H4 (cell line): Measurements from ENCODE around the gene HIP1R. TPM values are rescaled to one million over a fixed set of nuclear protein-coding genes. Genes with fewer than 3 reads are reported as not detected.
"Not testable (repeated sequence)": the region's sequence is repeated elsewhere in the genome, so short reads cannot be mapped to it uniquely, and the experiment has no call there.

Experiments
- DNase-seq: peaks from one replicate; pipeline ENCODE4 v3.0.0-alpha.2; 2015; ENCODE audit warnings: low spot score
- total RNA-seq: library from RNA; depleted of rRNA; stranded (reverse); fragments of >200 nt; shearing (Covaris generic); gene quantifications from 2 replicates; pipeline ENCODE4 v1.2.3, GENCODE V29; 2014

Gene HIP1R
- total RNA-seq, 1 experiment from 2014 or later = 25.6 TPM

- DNase-seq = no peak
Observed at GRCh38 chr12:122874081-122874480, 38.8 kb downstream of the HIP1R start.

GRCh38 chr12:122875590-122876220 is 40.4 kb downstream of the HIP1R start:
- DNase-seq = no peak

GRCh38 chr12:122876281-122876680 is 41.0 kb downstream of the HIP1R start:
- DNase-seq = not testable (repeated sequence)

- DNase-seq = no peak
Observed at GRCh38 chr12:122876731-122877130, 41.5 kb downstream of the HIP1R start.

- DNase-seq = no peak
Observed at GRCh38 chr12:122878780-122879612, 43.7 kb downstream of the HIP1R start.

- DNase-seq = no peak
Observed at GRCh38 chr12:122880155-122880667, 45.0 kb downstream of the HIP1R start.

GRCh38 chr12:122880668-122881067 is 45.4 kb downstream of the HIP1R start:
- peak; percentile 41 for DNase-seq

- DNase-seq = no peak
Observed at GRCh38 chr12:122882908-122883558, 47.8 kb downstream of the HIP1R start.

GRCh38 chr12:122884091-122884826 is 49.0 kb downstream of the HIP1R start:
- no peak for DNase-seq

- no peak for DNase-seq
Observed at GRCh38 chr12:122884860-122885259, 49.6 kb downstream of the HIP1R start.

- DNase-seq = no peak
Observed at GRCh38 chr12:122886161-122886560, 50.9 kb downstream of the HIP1R start.

GRCh38 chr12:122886851-122887818 is 51.9 kb downstream of the HIP1R start:
- DNase-seq = peak; percentile 73

- DNase-seq = no peak
Observed at GRCh38 chr12:122887819-122888212, 52.6 kb downstream of the HIP1R start.

- DNase-seq = peak; percentile 57
Observed at GRCh38 chr12:122888232-122888752, 53.0 kb downstream of the HIP1R start.

- DNase-seq = no peak
Observed at GRCh38 chr12:122889761-122890520, 54.7 kb downstream of the HIP1R start.

GRCh38 chr12:122891661-122892525 is 56.6 kb downstream of the HIP1R start:
- peak; percentile 68 for DNase-seq

- not testable (repeated sequence) for DNase-seq
Observed at GRCh38 chr12:122892724-122893123, 57.5 kb downstream of the HIP1R start.
